BE2C (cell line): Measurements from ENCODE around the gene UBE2E2.
"Not testable (repeated sequence)": the region's sequence is repeated elsewhere in the genome, so short reads cannot be mapped to it uniquely, and the experiment has no call there.

Source experiments
- DNase-seq: peaks from one replicate; pipeline ENCODE4 v3.0.0-alpha.2; 2020
- H3K27me3 ChIP-seq: fragments of 250-450 bp; sonication (Bioruptor Pico); 2 replicates; pipeline ENCODE4 v1.5.1; 2020; ENCODE audit warnings: mild to moderate bottlenecking
- H3K36me3 ChIP-seq: fragments of 250-450 bp; sonication (Bioruptor Pico); 2 replicates; pipeline ENCODE4 v1.5.1; 2020; ENCODE audit warnings: mild to moderate bottlenecking
- H3K4me1 ChIP-seq: fragments of 250-450 bp; sonication (Bioruptor Pico); 2 replicates; pipeline ENCODE4 v1.5.1; 2020
- H3K4me3 ChIP-seq: 2 replicates; pipeline ENCODE4 v1.5.1; 2011; ENCODE audit warnings: low read depth, low read length
- H3K9me3 ChIP-seq: fragments of 250-450 bp; sonication (Bioruptor Pico); 2 replicates; pipeline ENCODE4 v1.5.1; 2020
- TF ChIP-seq, protein P1 (sequence below): IDR thresholded peaks from 2 replicates; pipeline ENCODE4 v1.5.1; 2012; ENCODE audit warnings: mild to moderate bottlenecking, low read depth, low read length

Gene UBE2E2

DNA sequence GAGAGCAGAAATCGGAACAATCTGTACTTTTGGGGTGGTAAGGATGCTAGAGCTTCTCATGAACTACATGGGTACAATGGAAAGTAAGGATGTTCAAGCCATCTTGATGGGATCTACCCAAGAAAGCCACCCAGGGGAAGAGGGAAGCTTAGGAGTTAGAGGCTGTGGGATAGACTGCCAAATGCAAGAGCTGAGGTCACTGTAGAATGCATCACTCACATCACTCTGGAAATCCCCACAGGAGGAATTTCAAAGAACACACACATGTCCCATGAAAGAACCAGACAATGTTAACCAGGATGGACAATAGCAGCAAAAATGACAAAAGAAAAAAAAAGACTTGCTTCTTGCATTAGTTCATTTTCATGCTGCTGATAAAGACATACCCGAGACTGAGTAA lies 32.8 kb upstream of the UBE2E2 start:
- no peak for DNase-seq
- no peaks in the 10 kb centered on the region for H3K36me3 ChIP-seq
- no peaks in the 10 kb centered on the region for H3K27me3 ChIP-seq
- TF ChIP-seq, protein P1, sequence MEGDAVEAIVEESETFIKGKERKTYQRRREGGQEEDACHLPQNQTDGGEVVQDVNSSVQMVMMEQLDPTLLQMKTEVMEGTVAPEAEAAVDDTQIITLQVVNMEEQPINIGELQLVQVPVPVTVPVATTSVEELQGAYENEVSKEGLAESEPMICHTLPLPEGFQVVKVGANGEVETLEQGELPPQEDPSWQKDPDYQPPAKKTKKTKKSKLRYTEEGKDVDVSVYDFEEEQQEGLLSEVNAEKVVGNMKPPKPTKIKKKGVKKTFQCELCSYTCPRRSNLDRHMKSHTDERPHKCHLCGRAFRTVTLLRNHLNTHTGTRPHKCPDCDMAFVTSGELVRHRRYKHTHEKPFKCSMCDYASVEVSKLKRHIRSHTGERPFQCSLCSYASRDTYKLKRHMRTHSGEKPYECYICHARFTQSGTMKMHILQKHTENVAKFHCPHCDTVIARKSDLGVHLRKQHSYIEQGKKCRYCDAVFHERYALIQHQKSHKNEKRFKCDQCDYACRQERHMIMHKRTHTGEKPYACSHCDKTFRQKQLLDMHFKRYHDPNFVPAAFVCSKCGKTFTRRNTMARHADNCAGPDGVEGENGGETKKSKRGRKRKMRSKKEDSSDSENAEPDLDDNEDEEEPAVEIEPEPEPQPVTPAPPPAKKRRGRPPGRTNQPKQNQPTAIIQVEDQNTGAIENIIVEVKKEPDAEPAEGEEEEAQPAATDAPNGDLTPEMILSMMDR: no peak
- no peaks in the 10 kb centered on the region for H3K9me3 ChIP-seq
- no peaks in the 10 kb centered on the region for H3K4me1 ChIP-seq
- H3K4me3 ChIP-seq: no peak overlapping the region

DNA sequence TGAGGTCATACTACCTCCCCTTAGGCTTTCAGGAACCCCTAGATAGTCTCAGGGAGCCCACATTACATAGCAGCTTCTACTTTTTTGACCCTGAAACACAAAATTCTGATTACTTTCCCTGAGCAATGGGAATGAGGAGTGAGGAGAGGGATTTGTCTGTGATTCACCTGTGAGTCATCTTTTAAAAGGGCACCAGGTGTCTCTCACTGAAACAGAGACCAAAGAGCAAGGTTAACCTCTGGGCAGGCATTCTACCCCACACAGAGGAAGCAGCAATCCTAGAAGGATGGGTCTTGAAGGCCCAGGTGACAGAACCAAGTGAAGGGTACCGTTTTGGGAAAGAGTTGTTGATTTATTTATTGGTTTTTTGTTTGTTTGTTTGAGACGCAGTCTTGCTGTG lies 31.1 kb upstream of the UBE2E2 start:
- H3K9me3 ChIP-seq: no peaks in the 10 kb centered on the region

DNA sequence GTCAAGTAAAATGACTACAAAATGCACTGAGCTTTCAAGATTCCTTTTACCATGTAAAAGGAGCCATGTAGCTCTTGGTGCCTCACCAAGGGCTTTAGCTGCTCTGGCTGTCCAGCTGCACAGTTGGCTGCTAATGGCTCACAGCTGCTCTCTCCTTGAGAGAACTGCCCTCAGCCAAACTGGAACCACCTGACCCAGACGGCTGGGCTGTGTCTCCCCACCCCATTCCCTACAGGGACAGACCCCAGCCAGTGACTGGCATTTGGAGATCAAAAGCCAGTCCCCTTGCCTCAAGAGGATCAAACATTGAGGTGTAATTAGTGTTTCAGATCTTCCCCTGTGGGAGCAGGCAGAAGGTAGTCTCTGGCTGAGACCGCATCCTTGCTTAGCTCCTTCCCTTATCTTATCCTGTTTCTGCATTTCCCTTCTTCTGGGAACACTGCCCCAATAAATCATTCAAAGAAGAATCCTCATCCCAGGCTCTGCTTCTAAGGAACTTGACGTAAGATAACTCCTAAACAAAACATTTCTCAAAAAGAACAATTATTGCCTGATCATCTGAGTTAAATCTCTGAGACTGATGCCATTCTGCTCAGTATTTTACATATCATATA lies 28.6 kb upstream of the UBE2E2 start:
- Histone ChIP-seq H3K4me3 (no peak overlapping the region), H3K9me3 (no peaks in the 10 kb centered on the region), H3K4me1 (no peaks in the 10 kb centered on the region), H3K36me3 (no peaks in the 10 kb centered on the region), H3K27me3 (no peaks in the 10 kb centered on the region)
- no peak for DNase-seq
- TF ChIP-seq, protein P1: no peak

More for the DNA sequence above, 31.1 kb upstream of the UBE2E2 start:
- Histone ChIP-seq H3K36me3 (no peaks in the 10 kb centered on the region), H3K4me3 (no peak overlapping the region), H3K4me1 (no peaks in the 10 kb centered on the region), H3K27me3 (no peaks in the 10 kb centered on the region)
- TF ChIP-seq, protein P1: no peak
- DNase-seq: no peak

DNA sequence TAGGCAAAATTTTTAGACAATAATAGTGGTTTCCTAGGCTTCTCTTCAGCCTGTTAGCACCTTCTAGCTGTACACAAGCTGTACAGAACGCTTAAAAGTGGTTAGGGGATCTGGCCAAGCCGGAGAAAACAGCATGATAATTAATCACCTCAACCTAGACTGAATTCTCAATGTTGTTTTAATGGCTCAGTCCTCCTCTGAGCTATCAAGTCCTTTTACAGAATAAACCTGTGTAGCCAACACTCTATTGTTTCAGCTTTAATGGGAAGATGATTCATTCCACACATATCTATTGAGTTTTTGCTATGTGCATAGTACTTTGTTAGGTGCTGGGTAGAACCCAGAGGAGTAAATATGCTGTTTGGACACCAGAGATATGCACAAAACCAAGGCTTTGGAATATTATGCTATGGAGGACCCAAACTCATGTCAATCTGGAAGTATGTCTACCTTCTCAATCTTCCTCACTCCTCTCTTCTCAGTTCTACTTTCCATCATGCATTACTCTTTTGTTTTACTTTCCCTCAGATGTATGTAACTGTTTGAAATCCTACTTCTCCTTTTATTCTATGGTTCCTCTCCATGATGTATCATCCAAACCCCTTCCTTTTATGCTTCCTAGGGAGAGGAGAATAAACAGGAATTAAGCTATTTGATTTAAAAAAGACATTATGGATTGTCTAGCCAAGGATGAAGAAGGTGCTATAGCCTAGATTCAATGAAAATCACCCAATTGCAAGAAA lies 27.6 kb upstream of the UBE2E2 start:
- Histone ChIP-seq H3K27me3 (no peaks in the 10 kb centered on the region), H3K9me3 (no peaks in the 10 kb centered on the region), H3K36me3 (no peaks in the 10 kb centered on the region), H3K4me3 (no peak overlapping the region), H3K4me1 (no peaks in the 10 kb centered on the region)
- no peak for DNase-seq
- TF ChIP-seq, protein P1: no peak

DNA sequence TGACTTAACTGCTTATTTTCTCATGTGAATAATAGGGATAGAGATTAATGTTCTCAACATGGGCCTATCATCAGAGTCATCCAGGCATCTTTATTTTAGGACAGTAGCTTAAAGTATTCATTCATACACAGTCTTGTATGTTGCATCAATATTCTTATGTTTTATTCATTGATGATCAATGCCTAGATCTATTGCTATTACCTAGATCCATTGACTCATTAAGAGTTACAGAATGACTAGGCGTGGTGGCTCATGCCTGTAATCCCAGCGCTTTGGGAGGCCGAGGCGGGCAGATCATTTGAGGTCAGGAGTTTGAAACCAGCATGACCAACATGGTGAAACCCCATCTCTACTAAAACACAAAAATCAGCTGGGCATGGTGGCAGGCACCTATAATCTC lies 26.3 kb upstream of the UBE2E2 start:
- H3K27me3 ChIP-seq, H3K4me1 ChIP-seq, H3K4me3 ChIP-seq, H3K9me3 ChIP-seq, DNase-seq, H3K36me3 ChIP-seq: not testable (repeated sequence)

DNA sequence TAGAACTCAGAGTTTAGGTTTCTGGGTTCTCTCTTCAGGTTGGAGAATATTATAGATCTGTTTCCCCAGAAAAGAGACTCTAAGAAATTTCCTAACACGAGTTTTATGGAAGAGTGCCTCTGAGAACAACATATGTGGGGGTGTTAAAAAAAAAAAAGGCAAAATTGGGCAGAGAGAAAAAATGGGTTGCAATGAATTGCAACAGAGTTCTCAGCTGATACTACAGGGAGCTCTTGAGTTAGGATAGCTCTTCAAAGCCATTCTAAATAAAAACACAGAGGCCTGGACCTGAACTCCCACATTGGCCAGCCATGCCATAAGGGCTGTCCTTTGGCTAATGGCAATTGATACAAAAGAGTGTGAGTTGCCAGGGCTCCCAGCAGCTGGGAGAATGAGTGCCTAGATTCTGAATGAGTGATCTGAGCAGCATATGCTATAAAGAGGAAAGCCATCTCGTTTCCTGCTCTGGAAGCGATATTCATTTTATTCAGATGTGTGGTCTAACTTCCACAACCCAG lies 20.1 kb upstream of the UBE2E2 start:
- H3K9me3 ChIP-seq: no peaks in the 10 kb centered on the region
- H3K4me3 ChIP-seq: no peak overlapping the region
- no peak for DNase-seq
- no peaks in the 10 kb centered on the region for H3K4me1 ChIP-seq
- no peaks in the 10 kb centered on the region for H3K36me3 ChIP-seq
- TF ChIP-seq, protein P1: no peak
- H3K27me3 ChIP-seq: no peaks in the 10 kb centered on the region
